Liver (tissue), 3 donors: ENCODE data around the gene STAC2.
A peak's percentile ranks its signal among the peaks of the same experiment; 100 is the strongest.

ENCODE experiments used
- ATF3 ChIP-seq: IDR thresholded peaks from 2 replicates; pipeline ENCODE4 v1.6.1; 2016; ENCODE audit warnings: antibody characterized with exemption
- CTCF ChIP-seq: fragments of 150-350 bp; IDR thresholded peaks from 2 replicates; pipeline ENCODE4 v1.5.1; 2017; ENCODE audit warnings: improper control_type of control experiment, low read depth, low read length; ENCODE audit not compliant: missing input control
- EGR1 ChIP-seq, 2 donors: IDR thresholded peaks; 2 replicates each; pipeline ENCODE4 v1.6.1; 2016 to 2018; ENCODE audit warnings: antibody characterized with exemption in 2 of 2, low read depth in 2 of 2
- HNF4A ChIP-seq, 2 donors: conservative IDR thresholded peaks; 2 replicates each; pipeline ENCODE4 v1.6.1; 2016; ENCODE audit warnings: antibody characterized with exemption in 2 of 2, mild to moderate bottlenecking in 2 of 2
- HNF4G ChIP-seq: IDR thresholded peaks from 2 replicates; pipeline ENCODE4 v1.6.1; 2016; ENCODE audit warnings: antibody characterized with exemption
- JUND ChIP-seq, 2 donors: IDR thresholded peaks; 2 replicates each; pipeline ENCODE4 v1.6.1; 2016; ENCODE audit warnings: antibody characterized with exemption in 2 of 2
- NR2F2 ChIP-seq: IDR thresholded peaks from 2 replicates; pipeline ENCODE4 v1.6.1; 2016; ENCODE audit warnings: antibody characterized with exemption
- REST ChIP-seq: IDR thresholded peaks from 2 replicates; pipeline ENCODE4 v1.6.1; 2016; ENCODE audit warnings: antibody characterized with exemption, mild to moderate bottlenecking
- RXRA ChIP-seq, 2 donors: IDR thresholded peaks; 2 replicates each; pipeline ENCODE4 v1.6.1; 2017 to 2018; ENCODE audit warnings: antibody characterized with exemption in 2 of 2, mild to moderate bottlenecking in 1 of 2
- SP1 ChIP-seq: IDR thresholded peaks from 2 replicates; pipeline ENCODE4 v1.6.1; 2018; ENCODE audit warnings: antibody characterized with exemption, mild to moderate bottlenecking
- TAF1 ChIP-seq: conservative IDR thresholded peaks from 2 replicates; pipeline ENCODE4 v1.6.1; 2016; ENCODE audit warnings: antibody characterized with exemption, mild to moderate bottlenecking
- ZBTB33 ChIP-seq: IDR thresholded peaks from 2 replicates; pipeline ENCODE4 v1.6.1; 2016; ENCODE audit warnings: antibody characterized with exemption
- donor health status: healthy.
- donor health status: healthy.

GRCh38 chr17:39194089-39194984 is 31.4 kb downstream of the STAC2 start:
- TF ChIP-seq REST (no peak), JUND (IDR thresholded peaks at IDR 0.05) (no peak), CTCF (peak; percentile 40), SP1 (no peak), HNF4G (no peak), TAF1 (no peak), NR2F2 (no peak), HNF4A (conservative IDR thresholded peaks at IDR 0.05) (no peak), ZBTB33 (no peak), RXRA (IDR thresholded peaks at IDR 0.05) (no peak), EGR1 (IDR thresholded peaks at IDR 0.05; ENCODE audit: low read depth in 2 of 2) (no peak), ATF3 (no peak)
